PC-3 (cell line): ENCODE results near the gene ZAP70.

ENCODE experiments used
- CTCF ChIP-seq: fragments of 300-600 bp; sonication (generic); conservative IDR thresholded peaks from 2 replicates; pipeline ENCODE4 v1.5.1; 2017; ENCODE audit warnings: antibody characterized with exemption, low read depth, mild to moderate bottlenecking, low read length
- EZH2phosphoT487 ChIP-seq: fragments of 300-600 bp; sonication (generic); IDR thresholded peaks from 2 replicates; pipeline ENCODE4 v1.6.1; 2018; ENCODE audit warnings: mild to moderate bottlenecking, antibody characterized with exemption, low read length, borderline replicate concordance

DNA sequence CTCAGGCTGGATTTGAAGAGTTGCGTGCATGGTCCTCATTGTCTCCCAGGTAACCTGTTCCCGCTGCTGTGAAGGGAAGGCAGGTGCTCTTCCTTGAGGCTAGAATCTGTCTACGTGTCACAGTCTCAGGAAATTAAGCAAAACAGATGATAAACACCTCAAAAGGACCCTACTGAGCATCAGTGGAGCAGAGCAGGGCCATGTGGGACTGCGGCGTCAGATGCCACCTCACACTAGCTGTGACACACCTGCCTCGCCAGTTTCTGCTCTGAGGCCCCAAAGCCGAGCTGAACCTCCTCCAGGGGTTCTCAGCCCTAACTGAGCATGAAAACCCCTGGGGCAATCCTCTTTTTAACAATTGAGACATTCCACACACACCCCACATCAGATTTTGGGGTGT lies 41.9 kb upstream of the ZAP70 start:
- TF ChIP-seq CTCF (no peak), EZH2phosphoT487 (no peak)
